Parathyroid adenoma (tissue), 2 donors: ENCODE measurements around the gene ASB9.
"Not testable (repeated sequence)": the region's sequence is repeated elsewhere in the genome, so short reads cannot be mapped to it uniquely, and the experiment has no call there.

ENCODE experiments used
- H2AFZ ChIP-seq: fragments of 300-600 bp; sonication (generic); one replicate; pipeline ENCODE4 v1.7.0; 2017; ENCODE audit warnings: antibody characterized with exemption, mild to moderate bottlenecking
- H3K27ac ChIP-seq: fragments of 300-600 bp; sonication (generic); one replicate; pipeline ENCODE4 v1.7.0; 2017
- H3K27me3 ChIP-seq: fragments of 300-600 bp; sonication (generic); one replicate; pipeline ENCODE4 v1.7.0; 2017; ENCODE audit warnings: low read length; ENCODE audit not compliant: control insufficient read depth, insufficient read depth
- H3K36me3 ChIP-seq: fragments of 300-600 bp; sonication (generic); one replicate; pipeline ENCODE4 v1.7.0; 2017; ENCODE audit warnings: low read length; ENCODE audit not compliant: control insufficient read depth, insufficient read depth
- H3K4me1 ChIP-seq: fragments of 300-600 bp; sonication (generic); one replicate; pipeline ENCODE4 v1.7.0; 2017; ENCODE audit warnings: control low read depth
- H3K4me2 ChIP-seq: fragments of 300-600 bp; sonication (generic); one replicate; pipeline ENCODE4 v1.7.0; 2017; ENCODE audit warnings: low read length
- H3K4me3 ChIP-seq: fragments of 300-600 bp; sonication (generic); one replicate; pipeline ENCODE4 v1.7.0; 2017; ENCODE audit warnings: low read depth, low read length
- H3K79me2 ChIP-seq: fragments of 300-600 bp; sonication (generic); one replicate; pipeline ENCODE4 v1.7.0; 2017; ENCODE audit warnings: control low read depth
- H3K9ac ChIP-seq: fragments of 300-600 bp; sonication (generic); one replicate; pipeline ENCODE4 v1.7.0; 2017; ENCODE audit warnings: mild to moderate bottlenecking
- H3K9me3 ChIP-seq: fragments of 300-600 bp; sonication (generic); one replicate; pipeline ENCODE4 v1.7.0; 2017; ENCODE audit warnings: low read length; ENCODE audit not compliant: control insufficient read depth
- CTCF ChIP-seq: fragments of 300-600 bp; sonication (generic); IDR thresholded peaks from one replicate; pipeline ENCODE4 v1.7.0; 2017; ENCODE audit warnings: antibody characterized with exemption, mild to moderate bottlenecking
- donor health status: primary hyperparathyroidism.

The ASB9 gene

GRCh38 chrX:15274946-15275345 lies 5.1 kb upstream of the ASB9 start:
- no peak overlapping the region for H2AFZ ChIP-seq
- no peak overlapping the region for H3K4me2 ChIP-seq
- H3K27me3 ChIP-seq: no peaks in the 10 kb centered on the region
- no peak for TF ChIP-seq CTCF
- no peaks in the 10 kb centered on the region for H3K9me3 ChIP-seq
- no peaks in the 10 kb centered on the region for H3K36me3 ChIP-seq
- no peaks in the 10 kb centered on the region for H3K4me1 ChIP-seq
- no peaks in the 10 kb centered on the region for H3K79me2 ChIP-seq
- no peak overlapping the region for H3K9ac ChIP-seq
- H3K27ac ChIP-seq: no peak overlapping the region
- no peak overlapping the region for H3K4me3 ChIP-seq

DNA sequence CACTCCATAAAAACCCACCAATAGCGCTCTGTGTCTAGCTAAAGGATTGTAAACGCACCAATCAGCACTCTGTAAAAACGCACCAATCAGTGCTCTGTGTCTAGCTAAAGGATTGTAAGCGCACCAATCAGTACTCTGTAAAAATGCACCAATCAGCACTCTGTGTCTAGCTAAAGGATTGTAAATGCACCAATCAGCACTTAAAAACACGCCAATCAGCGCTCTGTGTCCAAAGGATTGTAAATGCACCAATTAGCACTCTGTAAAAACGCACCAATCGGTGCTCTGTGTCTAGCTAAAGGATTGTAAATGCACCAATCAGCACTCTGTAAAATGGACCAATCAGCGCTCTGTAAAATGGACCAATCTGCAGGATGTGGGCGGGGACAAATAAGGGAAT lies 3.4 kb upstream of the ASB9 start:
- not testable (repeated sequence) for H3K79me2 ChIP-seq, H3K27me3 ChIP-seq, H3K9ac ChIP-seq, H3K36me3 ChIP-seq, H3K4me2 ChIP-seq, H2AFZ ChIP-seq, H3K9me3 ChIP-seq, H3K4me1 ChIP-seq, H3K4me3 ChIP-seq, H3K27ac ChIP-seq

DNA sequence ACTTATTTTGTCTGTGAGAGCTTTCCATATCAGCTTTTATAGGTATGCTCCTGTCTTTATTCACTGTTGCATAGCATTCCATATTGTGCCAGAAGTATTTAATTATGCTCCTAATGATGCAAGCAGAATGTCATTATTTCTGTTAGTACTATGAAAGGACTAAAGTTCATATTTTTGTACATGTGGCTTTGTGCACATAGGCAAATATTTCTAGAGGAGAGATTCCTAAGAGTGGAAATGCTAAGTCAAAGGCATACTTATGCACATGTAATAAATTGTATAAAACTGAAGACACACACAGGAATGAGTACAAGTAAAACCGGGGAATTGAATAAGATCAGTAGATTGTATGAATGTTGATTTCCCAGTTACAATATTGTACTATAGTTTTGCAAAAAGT lies 1.9 kb upstream of the ASB9 start:
- no peak overlapping the region for H3K4me2 ChIP-seq
- H3K36me3 ChIP-seq: no peaks in the 10 kb centered on the region
- no peak for TF ChIP-seq CTCF
- H3K4me3 ChIP-seq: no peak overlapping the region
- no peak overlapping the region for H3K27ac ChIP-seq
- H3K9ac ChIP-seq: no peak overlapping the region
- H3K27me3 ChIP-seq: no peaks in the 10 kb centered on the region
- no peaks in the 10 kb centered on the region for H3K4me1 ChIP-seq
- no peaks in the 10 kb centered on the region for H3K79me2 ChIP-seq
- H2AFZ ChIP-seq: no peak overlapping the region
- H3K9me3 ChIP-seq: no peaks in the 10 kb centered on the region

- no peaks in the 10 kb centered on the region for H3K36me3 ChIP-seq
- no peak overlapping the region for H3K4me3 ChIP-seq
- no peak overlapping the region for H3K9ac ChIP-seq
- H3K27ac ChIP-seq: no peak overlapping the region
- no peak overlapping the region for H2AFZ ChIP-seq
- H3K79me2 ChIP-seq: no peaks in the 10 kb centered on the region
- TF ChIP-seq CTCF: no peak
- no peak overlapping the region for H3K4me2 ChIP-seq
- no peaks in the 10 kb centered on the region for H3K4me1 ChIP-seq
- H3K27me3 ChIP-seq: no peaks in the 10 kb centered on the region
- H3K9me3 ChIP-seq: no peaks in the 10 kb centered on the region
Measured at GRCh38 chrX:15269120-15269519, 763 bp downstream of the ASB9 start.

- no peak overlapping the region for H3K4me3 ChIP-seq
- H3K79me2 ChIP-seq: no peaks in the 10 kb centered on the region
- no peak for TF ChIP-seq CTCF
- no peak overlapping the region for H3K4me2 ChIP-seq
- H3K36me3 ChIP-seq: no peaks in the 10 kb centered on the region
- H3K27ac ChIP-seq: no peak overlapping the region
- H3K27me3 ChIP-seq: no peaks in the 10 kb centered on the region
- H3K9me3 ChIP-seq: no peaks in the 10 kb centered on the region
- no peak overlapping the region for H3K9ac ChIP-seq
- H2AFZ ChIP-seq: no peak overlapping the region
- H3K4me1 ChIP-seq: no peaks in the 10 kb centered on the region
Measured at GRCh38 chrX:15254852-15255251, 15.0 kb downstream of the ASB9 start.
